ENCODE results near the gene PGAP3.

The PGAP3 gene

DNA sequence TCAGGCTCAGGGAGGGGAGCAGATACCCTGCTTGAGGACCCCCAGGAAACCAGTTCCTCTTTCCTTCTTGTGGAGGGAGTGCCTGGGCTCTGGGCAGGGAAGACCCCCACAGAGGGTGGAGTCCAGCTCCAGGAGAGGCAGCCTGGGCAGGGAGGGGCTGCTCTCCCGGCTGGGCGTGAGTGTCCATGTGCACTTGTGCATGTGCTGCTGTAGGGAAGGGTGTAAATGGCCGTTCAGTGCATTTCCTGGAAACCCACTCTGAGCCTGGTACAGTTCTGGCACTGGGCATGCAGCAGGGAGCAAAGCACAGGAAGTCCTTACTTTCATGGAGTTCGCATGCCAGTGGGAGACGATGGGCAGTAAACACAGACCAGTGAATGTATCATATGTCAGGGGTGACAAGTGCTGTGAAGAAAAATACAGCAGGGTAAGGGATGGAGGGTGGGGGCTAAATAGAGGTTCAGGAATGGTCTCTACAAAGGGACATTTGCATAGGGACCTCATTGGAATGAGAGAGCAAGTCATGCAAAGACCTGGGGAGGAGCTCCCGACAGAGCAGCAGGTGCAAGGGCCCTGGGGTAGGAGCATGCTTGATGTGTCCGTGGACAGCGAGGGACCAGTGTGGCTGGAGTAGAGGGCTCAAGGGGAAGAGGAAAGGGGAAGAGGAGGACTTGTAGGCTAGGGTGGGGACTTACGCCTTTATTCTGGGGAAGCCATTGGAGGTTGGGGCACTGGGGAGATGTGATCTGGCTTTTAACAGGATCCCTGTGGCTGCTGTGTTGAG, 45.4 kb downstream of the PGAP3 start:
- Histone ChIP-seq H3K27ac (ENCODE audit: low read length) (no peak overlapping the region), H3K27me3 (replicated peaks; ENCODE audit: insufficient read depth, low read length) (no peaks in the 10 kb centered on the region), H3K36me3 (replicated peaks; ENCODE audit: insufficient read depth, low read length) (no peaks in the 10 kb centered on the region), H3F3A (ENCODE audit: insufficient read depth, low read length) (no peaks in the 10 kb centered on the region), H3K79me2 (ENCODE audit: low read length) (peaks cover 85% of the 10 kb centered on the region), H3K4me3 (ENCODE audit: low read length) (no peak overlapping the region), H3K4me1 (ENCODE audit: low read length) (peaks cover 9% of the 10 kb centered on the region), H2AFZ (ENCODE audit: low read length) (no peak overlapping the region), H3K9me2 (replicated peaks; ENCODE audit: insufficient read depth, low read length) (no peaks in the 10 kb centered on the region), H4K20me1 (ENCODE audit: insufficient read depth, low read length) (peaks cover 10% of the 10 kb centered on the region; the same call in 1 of the 2 replicates), H3K4me2 (ENCODE audit: low read depth, low read length) (no peak overlapping the region), H3K9ac (ENCODE audit: low read length) (no peak overlapping the region), H3K9me3 (replicated peaks; ENCODE audit: insufficient read depth, low read length) (no peaks in the 10 kb centered on the region)
- DNase-seq: no peak
- TF ChIP-seq EZH2 (optimal IDR thresholded peaks at IDR 0.05; ENCODE audit: low read depth, low read length) (no peak), EZH2phosphoT487 (IDR thresholded peaks at IDR 0.05; ENCODE audit: low read length) (no peak), CTCF (IDR thresholded peaks at IDR 0.05; ENCODE audit: low read length) (no peak)

- no peaks in the 10 kb centered on the region for H3K27me3 ChIP-seq (replicated peaks; ENCODE audit: insufficient read depth, low read length)
- H3K9ac ChIP-seq (ENCODE audit: low read length): no peak overlapping the region
- H3K4me2 ChIP-seq (ENCODE audit: low read depth, low read length): no peak overlapping the region
- H3F3A ChIP-seq (ENCODE audit: insufficient read depth, low read length): no peaks in the 10 kb centered on the region
- peaks cover 9% of the 10 kb centered on the region for H3K4me1 ChIP-seq (ENCODE audit: low read length)
- H3K36me3 ChIP-seq (replicated peaks; ENCODE audit: insufficient read depth, low read length): no peaks in the 10 kb centered on the region
- no peak overlapping the region for H3K27ac ChIP-seq (ENCODE audit: low read length)
- H2AFZ ChIP-seq (ENCODE audit: low read length): no peak overlapping the region
- H3K79me2 ChIP-seq (ENCODE audit: low read length): peaks cover 85% of the 10 kb centered on the region
- DNase-seq: no peak
- TF ChIP-seq EZH2phosphoT487 (IDR thresholded peaks at IDR 0.05; ENCODE audit: low read length): no peak
- TF ChIP-seq EZH2 (optimal IDR thresholded peaks at IDR 0.05; ENCODE audit: low read depth, low read length): no peak
- no peak for TF ChIP-seq CTCF (IDR thresholded peaks at IDR 0.05; ENCODE audit: low read length)
- no peak overlapping the region for H3K4me3 ChIP-seq (ENCODE audit: low read length)
- no peaks in the 10 kb centered on the region for H3K9me3 ChIP-seq (replicated peaks; ENCODE audit: insufficient read depth, low read length)
- no peaks in the 10 kb centered on the region for H3K9me2 ChIP-seq (replicated peaks; ENCODE audit: insufficient read depth, low read length)
- peaks cover 10% of the 10 kb centered on the region; the same call in 1 of the 2 replicates for H4K20me1 ChIP-seq (ENCODE audit: insufficient read depth, low read length)
These were observed 46.0 kb downstream of the PGAP3 start for GRCh38 chr17:39641883-39642282.

DNA sequence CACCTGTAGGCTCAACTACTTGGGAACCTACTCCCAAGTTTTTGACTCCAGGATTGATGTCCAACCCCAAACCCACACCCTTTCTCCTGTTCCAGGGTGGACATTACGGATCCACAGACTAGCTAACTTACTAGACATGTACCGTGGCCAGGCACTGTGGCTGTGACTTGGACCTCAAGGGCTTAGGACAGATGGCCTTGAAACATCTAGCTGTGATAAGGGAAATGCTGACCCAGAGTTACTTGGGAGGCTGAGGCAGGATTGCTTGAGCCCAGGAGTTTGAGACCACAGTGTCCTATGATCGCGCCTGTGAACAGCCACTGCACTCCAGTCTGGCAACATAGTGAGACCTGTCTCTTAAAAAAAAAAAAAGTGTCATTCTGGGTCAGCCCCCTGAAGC, 46.8 kb downstream of the PGAP3 start:
- no peak overlapping the region for H3K9ac ChIP-seq (ENCODE audit: low read length)
- H3F3A ChIP-seq (ENCODE audit: insufficient read depth, low read length): no peaks in the 10 kb centered on the region
- no peaks in the 10 kb centered on the region for H3K36me3 ChIP-seq (replicated peaks; ENCODE audit: insufficient read depth, low read length)
- no peak overlapping the region for H3K4me3 ChIP-seq (ENCODE audit: low read length)
- H3K9me2 ChIP-seq (replicated peaks; ENCODE audit: insufficient read depth, low read length): no peaks in the 10 kb centered on the region
- H3K4me1 ChIP-seq (ENCODE audit: low read length): peaks cover 9% of the 10 kb centered on the region
- H3K4me2 ChIP-seq (ENCODE audit: low read depth, low read length): no peak overlapping the region
- DNase-seq: no peak
- no peaks in the 10 kb centered on the region for H3K27me3 ChIP-seq (replicated peaks; ENCODE audit: insufficient read depth, low read length)
- peaks cover 80% of the 10 kb centered on the region for H3K79me2 ChIP-seq (ENCODE audit: low read length)
- H3K27ac ChIP-seq (ENCODE audit: low read length): no peak overlapping the region
- TF ChIP-seq EZH2 (optimal IDR thresholded peaks at IDR 0.05; ENCODE audit: low read depth, low read length): no peak
- no peak for TF ChIP-seq EZH2phosphoT487 (IDR thresholded peaks at IDR 0.05; ENCODE audit: low read length)
- TF ChIP-seq CTCF (IDR thresholded peaks at IDR 0.05; ENCODE audit: low read length): no peak
- no peaks in the 10 kb centered on the region for H3K9me3 ChIP-seq (replicated peaks; ENCODE audit: insufficient read depth, low read length)
- peaks cover 10% of the 10 kb centered on the region; the same call in 1 of the 2 replicates for H4K20me1 ChIP-seq (ENCODE audit: insufficient read depth, low read length)
- no peak overlapping the region for H2AFZ ChIP-seq (ENCODE audit: low read length)

Data from MM.1S (cell line).